ENCODE measurements around the gene HOXB6. TPM values are rescaled to one million over a fixed set of nuclear protein-coding genes. Genes with fewer than 3 reads are reported as not detected.

The HOXB6 gene
- total and polyA plus RNA-seq, 4 donors, result 5.3 to 7.5 (median 5.7) TPM

DNA sequence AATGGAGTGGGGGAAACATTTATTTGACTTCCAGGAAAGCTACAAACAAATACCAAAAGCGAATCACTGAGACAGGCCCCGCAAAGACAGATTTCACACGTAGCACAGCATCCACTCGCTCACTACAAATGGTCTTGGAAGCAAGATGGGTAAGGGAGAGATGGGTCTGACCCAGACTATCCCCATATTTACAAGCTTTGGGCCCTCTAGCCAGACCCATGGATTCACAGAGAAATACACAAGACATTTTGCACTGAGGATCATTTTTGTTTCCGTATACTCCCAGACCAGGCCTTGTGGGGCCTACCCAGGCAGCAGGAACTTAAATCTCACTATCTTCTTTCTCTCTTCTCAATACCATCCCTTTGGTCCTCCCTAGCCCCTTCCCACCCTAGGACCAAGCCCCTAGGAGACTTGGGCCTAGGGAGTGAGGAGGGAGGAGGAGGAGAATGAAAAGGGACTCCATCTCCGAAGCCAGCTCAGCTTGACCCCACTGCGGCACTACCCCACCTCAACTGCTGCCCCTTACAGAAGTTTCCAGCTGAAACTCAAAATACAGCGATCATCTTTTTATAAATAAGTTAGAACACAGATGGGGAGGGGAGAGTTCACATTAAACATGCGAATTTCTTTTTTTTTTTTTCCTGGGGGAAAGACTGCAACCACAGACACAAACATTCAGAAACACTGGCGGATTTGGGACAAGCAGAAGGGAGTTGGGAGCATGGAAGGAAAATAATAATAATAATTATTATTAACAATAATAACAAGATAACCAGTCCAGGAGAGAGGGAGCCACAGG, 13.3 kb downstream of the HOXB6 start:
- peak in 2 of 3 donors; percentile 46 to 67 for DNase-seq
- ATAC-seq (ENCODE audit: insufficient read depth, low FRiP score), result no peak
- TF ChIP-seq CTCF (IDR thresholded peaks at IDR 0.05; ENCODE audit: control extremely low read depth, extremely low read depth), result no peak
- no peaks in the 10 kb centered on the region for H3K9me3 ChIP-seq (ENCODE audit: control insufficient read depth in 4 of 4, insufficient read depth in 3 of 4, low read length in 3 of 4)
- H3K4me1 ChIP-seq (ENCODE audit: control insufficient read depth in 5 of 5, insufficient read depth in 5 of 5, low read length in 5 of 5), result peaks cover 0 to 70% (median 6%) of the 10 kb centered on the region in 5 donors
- H3K27me3 ChIP-seq (ENCODE audit: control insufficient read depth in 3 of 3, insufficient read depth in 3 of 3, low read length in 2 of 3), result peaks cover 3 to 77% (median 11%) of the 10 kb centered on the region in 3 donors
- peak overlapping the region; percentile 91 to 98 for H3K9ac ChIP-seq (ENCODE audit: insufficient read depth in 1 of 2, low read length in 2 of 2)
- no peak overlapping the region for H3K4me3 ChIP-seq
- WGBS, 2 donors, result 68 to 72% methylated on average over 10 of the region's 10 CpGs
- H3K27ac ChIP-seq (ENCODE audit: low read depth in 1 of 2, low read length in 1 of 2), result peak overlapping the region in 1 of 2 donors; percentile 91
- peaks cover 0 to 19% (median 3%) of the 10 kb centered on the region in 4 donors for H3K36me3 ChIP-seq (ENCODE audit: control insufficient read depth in 4 of 4, insufficient read depth in 4 of 4, low read length in 4 of 4)

- no peak for TF ChIP-seq CTCF (IDR thresholded peaks at IDR 0.05; ENCODE audit: control extremely low read depth, extremely low read depth)
- no peak for ATAC-seq (ENCODE audit: insufficient read depth, low FRiP score)
- Histone ChIP-seq H3K4me1 (ENCODE audit: control insufficient read depth in 5 of 5, insufficient read depth in 5 of 5, low read length in 5 of 5) (peaks cover 0 to 66% (median 6%) of the 10 kb centered on the region in 5 donors), H3K36me3 (ENCODE audit: control insufficient read depth in 4 of 4, insufficient read depth in 4 of 4, low read length in 4 of 4) (peaks cover 0 to 19% (median 3%) of the 10 kb centered on the region in 4 donors), H3K9ac (ENCODE audit: insufficient read depth in 1 of 2, low read length in 2 of 2) (peak overlapping the region; percentile 71 to 98), H3K27me3 (ENCODE audit: control insufficient read depth in 3 of 3, insufficient read depth in 3 of 3, low read length in 2 of 3) (peaks cover 3 to 76% (median 11%) of the 10 kb centered on the region in 3 donors), H3K4me3 (no peak overlapping the region), H3K27ac (ENCODE audit: low read depth in 1 of 2, low read length in 1 of 2) (peak overlapping the region in 1 of 2 donors; percentile 91), H3K9me3 (ENCODE audit: control insufficient read depth in 4 of 4, insufficient read depth in 3 of 4, low read length in 3 of 4) (no peaks in the 10 kb centered on the region)
- no peak for DNase-seq
Measured at GRCh38 chr17:48590607-48591161, 14.1 kb downstream of the HOXB6 start.

DNA sequence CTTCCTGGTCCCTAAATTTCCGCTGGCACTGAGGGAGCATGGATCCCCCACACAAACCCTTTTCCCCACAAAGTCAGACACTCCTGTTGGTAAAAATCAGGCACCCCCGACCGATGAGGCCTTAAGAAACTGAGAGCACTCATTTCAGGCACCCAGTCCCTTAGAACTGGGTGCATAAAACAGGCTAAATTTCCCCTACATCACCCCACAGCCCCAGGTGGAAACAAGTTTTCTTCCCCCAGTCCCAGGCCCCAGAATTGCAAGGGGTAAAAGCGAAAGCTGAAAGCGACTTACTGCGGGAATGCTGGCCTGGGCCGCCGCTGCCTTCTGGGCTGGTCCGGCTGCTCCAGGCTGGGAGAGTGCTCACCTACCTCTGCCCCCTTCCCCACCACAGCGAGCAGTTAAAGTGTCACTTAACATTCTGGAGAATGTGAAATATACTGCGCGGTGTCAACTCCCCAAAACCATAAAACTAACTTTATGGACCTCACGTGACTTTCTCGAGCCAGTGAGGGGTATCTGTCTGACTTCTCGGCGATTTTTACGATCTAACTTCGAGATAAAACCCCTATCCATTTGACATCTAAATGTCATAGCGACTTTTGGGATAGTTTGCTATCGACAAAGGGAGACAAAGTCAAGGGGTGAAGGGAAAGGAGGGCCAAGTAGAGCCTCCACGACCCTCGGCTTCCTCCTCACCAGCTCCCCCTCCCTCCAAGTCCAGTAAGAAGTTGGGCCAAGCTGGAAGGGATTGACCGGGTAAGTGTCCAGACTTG, 14.8 kb downstream of the HOXB6 start, which contains the start of gene HOXB3:
HOXB3 (minus strand) TSS at position 411 of the 776 bp plus-strand sequence. CDS start 37,767 bp downstream, outside the sequence.
- Histone ChIP-seq H3K9ac (ENCODE audit: insufficient read depth in 1 of 2, low read length in 2 of 2) (peak within 1 kb of the TSS; percentile 74 to 98), H3K27ac (ENCODE audit: low read depth in 1 of 2, low read length in 1 of 2) (peak within 1 kb of the TSS in 1 of 2 donors; percentile 91), H3K36me3 (ENCODE audit: control insufficient read depth in 4 of 4, insufficient read depth in 4 of 4, low read length in 4 of 4) (peaks cover 0 to 16% (median 3%) of the 10 kb centered on the region in 4 donors), H3K4me3 (peak within 1 kb of the TSS; percentile 20), H3K4me1 (ENCODE audit: control insufficient read depth in 5 of 5, insufficient read depth in 5 of 5, low read length in 5 of 5) (peaks cover 0 to 63% (median 5%) of the 10 kb centered on the region in 5 donors), H3K9me3 (ENCODE audit: control insufficient read depth in 4 of 4, insufficient read depth in 3 of 4, low read length in 3 of 4) (no peaks in the 10 kb centered on the region), H3K27me3 (ENCODE audit: control insufficient read depth in 3 of 3, insufficient read depth in 3 of 3, low read length in 2 of 3) (peaks cover 3 to 73% (median 11%) of the 10 kb centered on the region in 3 donors)
- ATAC-seq (ENCODE audit: insufficient read depth, low FRiP score) (no peak), DNase-seq (peak in 2 of 3 donors; percentile 80 to 84)
- TF ChIP-seq CTCF (IDR thresholded peaks at IDR 0.05; ENCODE audit: control extremely low read depth, extremely low read depth), result no peak
- WGBS, 2 donors, result 18 to 34% methylated on average over 23 of the region's 23 CpGs
